Mesendoderm (in vitro differentiated cells): Measurements from ENCODE around the gene MTMR10.

ENCODE experiments used
- DNase-seq: peaks from one replicate; pipeline ENCODE4 v3.0.0; 2013
- H2AK5ac ChIP-seq: 2 replicates; pipeline ENCODE4 v1.6.1; 2013; ENCODE audit warnings: low read length, inconsistent platforms
- H2BK120ac ChIP-seq: 2 replicates; pipeline ENCODE4 v1.6.1; 2013; ENCODE audit warnings: low read depth, mild to moderate bottlenecking, low read length, moderate library complexity, mixed read lengths
- H2BK15ac ChIP-seq: replicated peaks from 2 replicates; pipeline ENCODE4 v1.6.1; 2013; ENCODE audit warnings: low read depth, mild to moderate bottlenecking, moderate library complexity
- H2BK5ac ChIP-seq: 2 replicates; pipeline ENCODE4 v1.6.1; 2013; ENCODE audit warnings: low read length, inconsistent platforms
- H3K18ac ChIP-seq: 2 replicates; pipeline ENCODE4 v1.6.1; 2013; ENCODE audit warnings: mild to moderate bottlenecking, low read length, mixed read lengths
- H3K23ac ChIP-seq: one replicate; pipeline ENCODE4 v1.6.1; 2013; ENCODE audit warnings: low read length
- H3K27ac ChIP-seq: 2 replicates; pipeline ENCODE4 v1.5.1; 2013; ENCODE audit warnings: low read depth, mild to moderate bottlenecking, inconsistent platforms, low read length, moderate library complexity
- H3K27me3 ChIP-seq: 2 replicates; pipeline ENCODE4 v1.6.1; 2013; ENCODE audit warnings: low read length, control low read depth, mild to moderate bottlenecking, inconsistent platforms; ENCODE audit not compliant: insufficient read depth, poor library complexity
- H3K36me3 ChIP-seq: 2 replicates; pipeline ENCODE4 v1.6.1; 2013; ENCODE audit warnings: low read length, inconsistent platforms; ENCODE audit not compliant: control insufficient read depth, insufficient read depth
- H3K4ac ChIP-seq: one replicate; pipeline ENCODE4 v1.6.1; 2013; ENCODE audit warnings: low read depth, mild to moderate bottlenecking, low read length, moderate library complexity
- H3K4me1 ChIP-seq: 2 replicates; pipeline ENCODE4 v1.6.1; 2013; ENCODE audit warnings: low read depth, low read length, inconsistent platforms; ENCODE audit not compliant: control insufficient read depth
- H3K4me2 ChIP-seq: 2 replicates; pipeline ENCODE4 v1.6.1; 2013; ENCODE audit warnings: low read length
- H3K4me3 ChIP-seq: 2 replicates; pipeline ENCODE4 v1.5.1; 2013; ENCODE audit warnings: mild to moderate bottlenecking, low read length
- H3K56ac ChIP-seq: one replicate; pipeline ENCODE4 v1.6.1; 2013; ENCODE audit warnings: low read length
- H3K79me1 ChIP-seq: 2 replicates; pipeline ENCODE4 v1.6.1; 2013; ENCODE audit warnings: low read length, inconsistent platforms
- H3K79me2 ChIP-seq: 2 replicates; pipeline ENCODE4 v1.6.1; 2013; ENCODE audit warnings: mild to moderate bottlenecking, low read length; ENCODE audit not compliant: control insufficient read depth, insufficient read depth
- H3K9ac ChIP-seq: 2 replicates; pipeline ENCODE4 v1.6.1; 2013; ENCODE audit warnings: low read length, inconsistent platforms
- H4K5ac ChIP-seq: one replicate; pipeline ENCODE4 v1.6.1; 2013; ENCODE audit warnings: low read length
- H4K8ac ChIP-seq: one replicate; pipeline ENCODE4 v1.6.1; 2013; ENCODE audit warnings: low read depth, mild to moderate bottlenecking, control low read depth, low read length, moderate library complexity
- WGBS: extraction: QIAGEN DNeasy Blood & Tissue Kit; methylation state at CpG from one replicate; pipeline ENCODE4 v1.1.7; 2013; ENCODE audit warnings: low lambda C conversion rate, missing lambda C conversion rate; ENCODE audit not compliant: insufficient coverage; ENCODE audit errors: extremely low coverage; 5-methylcytosine and 5-hydroxymethylcytosine counted together

MTMR10 gene

DNA sequence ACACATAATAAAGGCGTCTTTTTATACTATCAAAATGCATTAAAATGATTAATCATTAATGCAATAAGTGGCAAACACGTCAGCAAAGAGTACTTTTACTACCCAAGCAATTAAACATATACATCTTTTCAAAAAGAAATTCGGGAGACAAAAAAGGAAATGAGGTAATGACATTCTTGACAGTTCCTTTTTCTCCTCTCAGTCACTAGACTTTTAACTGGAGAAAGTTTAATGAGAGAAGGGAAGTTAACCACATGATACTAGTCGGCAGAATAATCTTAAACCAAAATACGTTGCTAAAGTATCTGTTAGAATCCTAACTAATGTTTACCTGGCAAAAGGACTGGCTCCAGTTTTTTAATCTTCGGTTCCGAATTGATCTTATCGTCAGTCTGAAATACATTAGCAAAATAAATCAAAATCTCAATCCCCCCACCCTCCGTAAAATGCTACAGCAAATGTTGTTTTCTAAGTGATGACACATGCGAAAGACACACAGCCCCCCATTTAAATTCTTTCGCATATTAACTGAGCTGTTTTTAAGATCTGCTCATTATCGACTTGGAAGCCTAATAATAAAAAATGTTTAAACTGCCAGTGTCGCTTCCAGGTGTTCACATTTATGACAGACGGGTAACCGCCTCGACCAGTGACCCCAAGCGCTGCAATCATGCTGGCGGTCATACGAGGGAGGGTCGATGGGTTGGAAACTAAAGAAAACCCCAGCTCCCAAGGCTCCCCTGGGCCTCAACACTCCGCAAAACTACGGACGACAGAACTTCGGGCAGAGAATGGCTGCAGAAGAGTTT, 778 bp downstream of the MTMR10 start:
- Histone ChIP-seq H2BK15ac (no peak overlapping the region), H3K18ac (peak overlapping the region; percentile 91), H3K36me3 (no peaks in the 10 kb centered on the region), H2BK5ac (no peak overlapping the region), H2AK5ac (no peak overlapping the region), H3K79me2 (peaks cover 4% of the 10 kb centered on the region), H4K8ac (no peak overlapping the region), H3K23ac (no peak overlapping the region), H3K56ac (peak overlapping the region; percentile 94), H3K27ac (peak overlapping the region; percentile 97), H3K79me1 (peaks cover 6% of the 10 kb centered on the region), H3K4me3 (peak overlapping the region; percentile 83), H3K9ac (peak overlapping the region; percentile 84), H2BK120ac (no peak overlapping the region), H3K27me3 (no peaks in the 10 kb centered on the region), H4K5ac (no peak overlapping the region), H3K4me1 (no peaks in the 10 kb centered on the region), H3K4me2 (peak overlapping the region; percentile 76), H3K4ac (peak overlapping the region; percentile 87)
- WGBS, result no CpG with 5 or more reads among the region's 24 CpGs
- DNase-seq, result no peak

DNA sequence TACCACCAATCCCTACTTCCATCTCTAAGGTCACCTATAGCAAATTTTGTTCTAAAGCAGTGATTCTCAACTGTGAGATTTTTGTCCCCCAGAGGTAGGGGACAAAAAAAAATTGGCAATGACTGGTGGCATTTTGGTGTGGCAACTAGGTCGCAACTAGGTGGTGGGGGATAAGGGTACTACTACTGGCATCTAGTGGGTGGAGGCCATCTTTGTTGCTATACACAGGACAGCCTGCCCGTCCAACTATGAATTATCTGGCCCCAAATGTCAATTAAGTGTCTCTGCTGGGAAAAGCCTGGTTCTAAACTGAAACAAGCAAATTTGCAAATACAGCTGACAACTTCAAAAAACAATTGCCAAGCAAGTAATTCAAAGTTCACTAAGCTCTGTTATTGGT, 1.4 kb downstream of the MTMR10 start:
- no CpG with 5 or more reads among the region's 2 CpGs for WGBS
- H2BK15ac ChIP-seq, result no peak overlapping the region
- DNase-seq, result peak; percentile 13

DNA sequence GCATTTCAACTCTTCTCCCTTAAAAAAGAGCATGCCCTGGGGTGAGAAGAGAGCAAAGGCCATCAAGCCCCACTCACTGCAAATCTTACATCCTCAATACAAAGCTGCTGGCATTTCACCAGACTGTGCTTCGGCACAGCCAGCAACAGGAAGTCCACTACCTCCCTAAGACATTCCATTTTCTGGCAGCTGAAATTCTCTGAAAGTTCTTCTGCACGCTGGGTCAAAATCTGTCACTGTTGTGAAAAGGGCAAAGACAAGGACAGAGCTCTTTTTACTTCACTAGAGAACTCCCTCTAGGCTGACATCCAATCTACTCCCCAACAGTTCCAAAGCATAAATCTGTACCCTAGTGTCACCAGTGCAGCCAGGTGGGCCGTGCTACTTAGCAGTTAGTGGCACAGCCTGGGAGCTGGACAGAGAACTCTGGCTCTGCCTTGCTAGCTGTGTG, 6.3 kb downstream of the MTMR10 start:
- Histone ChIP-seq H3K4me1 (no peaks in the 10 kb centered on the region), H3K56ac (no peak overlapping the region), H2AK5ac (no peak overlapping the region), H2BK5ac (no peak overlapping the region), H3K27me3 (no peaks in the 10 kb centered on the region), H3K79me2 (peaks cover 4% of the 10 kb centered on the region), H3K18ac (no peak overlapping the region), H4K5ac (no peak overlapping the region), H3K27ac (no peak overlapping the region), H3K23ac (no peak overlapping the region), H2BK120ac (no peak overlapping the region), H3K36me3 (no peaks in the 10 kb centered on the region), H3K9ac (no peak overlapping the region), H3K4ac (no peak overlapping the region), H3K79me1 (peaks cover 8% of the 10 kb centered on the region), H3K4me3 (no peak overlapping the region), H4K8ac (no peak overlapping the region), H2BK15ac (no peak overlapping the region), H3K4me2 (no peak overlapping the region)
- WGBS, result no CpG with 5 or more reads among the region's 3 CpGs
- no peak for DNase-seq

More for the DNA sequence above, 1.4 kb downstream of the MTMR10 start:
- H2BK5ac ChIP-seq, result no peak overlapping the region
- no peak overlapping the region for H4K8ac ChIP-seq
- H3K27me3 ChIP-seq, result no peaks in the 10 kb centered on the region
- H3K23ac ChIP-seq, result no peak overlapping the region
- no peak overlapping the region for H2AK5ac ChIP-seq
- peaks cover 6% of the 10 kb centered on the region for H3K79me1 ChIP-seq
- H3K27ac ChIP-seq, result no peak overlapping the region
- no peak overlapping the region for H3K18ac ChIP-seq
- no peak overlapping the region for H3K4ac ChIP-seq
- no peak overlapping the region for H3K4me3 ChIP-seq
- no peak overlapping the region for H3K9ac ChIP-seq
- no peak overlapping the region for H4K5ac ChIP-seq
- H3K4me2 ChIP-seq, result peak overlapping the region; percentile 5
- H3K4me1 ChIP-seq, result no peaks in the 10 kb centered on the region
- no peak overlapping the region for H2BK120ac ChIP-seq
- H3K56ac ChIP-seq, result peak overlapping the region; percentile 27
- no peaks in the 10 kb centered on the region for H3K36me3 ChIP-seq
- H3K79me2 ChIP-seq, result peaks cover 4% of the 10 kb centered on the region

DNA sequence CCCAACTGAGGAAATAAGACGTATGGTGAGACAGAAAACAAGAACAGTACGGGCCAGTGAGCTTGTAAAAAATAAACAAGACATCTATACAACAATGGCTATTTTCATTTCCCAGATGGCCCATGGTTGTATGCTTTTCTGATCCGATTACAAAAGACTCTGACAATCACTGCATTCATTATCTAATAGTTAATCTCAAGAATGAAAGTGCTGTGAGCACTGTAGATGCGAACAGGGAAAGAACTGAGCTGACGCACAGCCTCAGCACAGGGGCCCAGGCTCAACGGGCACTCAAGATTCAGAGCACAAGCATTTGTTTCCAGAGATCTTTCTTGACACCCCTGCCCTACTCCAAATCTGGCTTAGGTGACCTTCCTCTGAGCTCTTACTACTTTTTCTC, 6.9 kb downstream of the MTMR10 start:
- Histone ChIP-seq H3K79me2 (peaks cover 1% of the 10 kb centered on the region), H3K79me1 (peaks cover 7% of the 10 kb centered on the region), H3K18ac (no peak overlapping the region), H3K27ac (no peak overlapping the region), H3K4me2 (no peak overlapping the region), H4K5ac (no peak overlapping the region), H3K23ac (no peak overlapping the region), H3K4ac (no peak overlapping the region), H2BK5ac (no peak overlapping the region), H3K4me1 (no peaks in the 10 kb centered on the region), H3K9ac (no peak overlapping the region), H3K36me3 (no peaks in the 10 kb centered on the region), H3K56ac (no peak overlapping the region), H2AK5ac (no peak overlapping the region), H2BK120ac (no peak overlapping the region), H4K8ac (no peak overlapping the region), H3K27me3 (no peaks in the 10 kb centered on the region), H2BK15ac (no peak overlapping the region), H3K4me3 (no peak overlapping the region)
- no CpG with 5 or more reads among the region's 6 CpGs for WGBS
- DNase-seq, result no peak

DNA sequence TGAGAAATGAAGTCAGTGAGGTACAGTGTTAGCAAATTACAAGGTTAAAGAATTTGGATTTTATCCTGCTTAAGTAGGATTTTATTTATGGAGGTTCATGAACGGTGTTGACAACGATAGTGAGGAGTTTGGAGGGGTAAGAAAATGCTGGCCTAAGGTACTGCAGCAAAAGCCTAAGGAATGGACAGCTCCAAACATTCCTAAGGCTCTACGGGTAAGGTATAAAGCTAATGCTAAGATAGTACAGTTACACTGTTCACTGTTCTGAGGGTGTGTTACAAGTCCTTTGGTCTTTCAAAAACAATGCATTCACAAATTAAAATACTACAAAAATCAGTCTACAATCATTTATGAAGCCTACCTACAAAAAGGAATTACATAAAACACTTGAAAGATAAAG, 7.3 kb downstream of the MTMR10 start:
- WGBS, result no CpG with 5 or more reads among the region's 3 CpGs
- H3K23ac ChIP-seq, result no peak overlapping the region
- no peak overlapping the region for H3K9ac ChIP-seq
- no peak overlapping the region for H4K8ac ChIP-seq
- no peak overlapping the region for H3K27ac ChIP-seq
- H3K56ac ChIP-seq, result no peak overlapping the region
- H2AK5ac ChIP-seq, result no peak overlapping the region
- no peak overlapping the region for H2BK5ac ChIP-seq
- H3K27me3 ChIP-seq, result no peaks in the 10 kb centered on the region
- no peaks in the 10 kb centered on the region for H3K4me1 ChIP-seq
- H2BK120ac ChIP-seq, result no peak overlapping the region
- peaks cover 7% of the 10 kb centered on the region for H3K79me1 ChIP-seq
- no peaks in the 10 kb centered on the region for H3K36me3 ChIP-seq
- no peak overlapping the region for H4K5ac ChIP-seq
- no peak overlapping the region for H3K4ac ChIP-seq
- H3K4me2 ChIP-seq, result no peak overlapping the region
- H3K79me2 ChIP-seq, result peaks cover 1% of the 10 kb centered on the region
- H3K18ac ChIP-seq, result no peak overlapping the region
- no peak overlapping the region for H2BK15ac ChIP-seq
- DNase-seq, result no peak
- H3K4me3 ChIP-seq, result no peak overlapping the region

DNA sequence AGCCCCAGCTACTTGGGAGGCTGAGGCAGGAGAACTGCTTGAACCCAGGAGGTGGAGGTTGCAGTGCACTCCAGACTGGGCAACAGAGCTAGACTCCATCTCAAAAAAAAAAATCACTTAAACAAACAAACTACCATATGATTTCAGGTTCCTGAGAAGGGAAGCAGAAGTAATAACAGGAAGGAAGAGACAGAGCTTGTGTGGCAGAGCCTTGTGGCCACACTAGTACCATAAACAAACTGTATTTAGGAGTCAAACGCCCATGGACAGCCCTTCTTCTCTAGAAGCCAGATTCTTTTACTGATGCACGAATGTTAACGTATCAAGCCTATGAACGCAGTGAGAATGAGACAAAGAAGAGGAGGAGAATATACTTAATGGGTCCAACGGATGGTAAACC, 12.0 kb downstream of the MTMR10 start:
- no peak overlapping the region for H3K4ac ChIP-seq
- H3K4me2 ChIP-seq, result no peak overlapping the region
- no CpG with 5 or more reads among the region's 5 CpGs for WGBS
- H2BK5ac ChIP-seq, result no peak overlapping the region
- no peak overlapping the region for H2BK15ac ChIP-seq
- no peak overlapping the region for H3K18ac ChIP-seq
- H3K23ac ChIP-seq, result no peak overlapping the region
- peaks cover 5% of the 10 kb centered on the region for H3K79me1 ChIP-seq
- no peak overlapping the region for H3K27ac ChIP-seq
- no peaks in the 10 kb centered on the region for H3K79me2 ChIP-seq
- H3K4me3 ChIP-seq, result no peak overlapping the region
- H4K8ac ChIP-seq, result no peak overlapping the region
- H3K27me3 ChIP-seq, result no peaks in the 10 kb centered on the region
- no peaks in the 10 kb centered on the region for H3K4me1 ChIP-seq
- H3K36me3 ChIP-seq, result no peaks in the 10 kb centered on the region
- H2BK120ac ChIP-seq, result no peak overlapping the region
- H3K9ac ChIP-seq, result no peak overlapping the region
- DNase-seq, result no peak
- no peak overlapping the region for H4K5ac ChIP-seq
- no peak overlapping the region for H3K56ac ChIP-seq
- H2AK5ac ChIP-seq, result no peak overlapping the region
